Hematopoietic multipotent progenitor cell treated with erythropoietin and hydrocortisone succinate and interleukin-3 and kit ligand, for 15 days (in vitro differentiated cells): ENCODE measurements around the gene CDKN2B.

Source experiments
- DNase-seq: peaks from one replicate; pipeline ENCODE4 v3.0.0-alpha.2; 2015; ENCODE audit warnings: low spot score

Gene CDKN2B

DNA sequence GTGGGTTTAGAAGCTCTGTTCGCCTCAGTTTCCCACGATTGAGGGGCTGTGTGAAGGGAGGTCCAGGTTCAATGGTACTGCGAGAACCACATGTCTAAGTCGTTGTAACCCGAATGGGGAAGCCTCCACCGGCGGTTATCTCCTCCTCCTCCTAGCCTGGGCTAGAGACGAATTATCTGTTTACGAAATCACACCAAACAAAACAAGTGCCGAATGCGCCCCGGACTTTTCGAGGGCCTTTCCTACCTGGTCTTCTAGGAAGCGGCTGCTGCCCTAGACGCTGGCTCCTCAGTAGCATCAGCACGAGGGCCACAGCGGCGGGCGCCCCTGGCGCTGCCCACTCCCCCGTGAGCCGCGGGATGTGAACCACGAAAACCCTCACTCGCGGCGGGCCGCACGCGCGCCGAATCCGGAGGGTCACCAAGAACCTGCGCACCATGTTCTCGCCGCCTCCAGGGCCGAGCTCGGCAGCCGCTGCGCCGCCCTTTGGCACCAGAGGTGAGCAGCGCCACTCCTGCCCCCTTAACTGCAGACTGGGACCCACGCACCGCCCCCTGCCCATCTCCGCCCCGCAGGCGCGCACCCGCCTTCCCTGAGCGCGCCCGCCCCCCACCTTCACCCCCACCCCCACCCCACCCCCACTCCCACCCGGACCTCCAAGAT, 15.1 kb downstream of the CDKN2B start, which contains the start of gene CDKN2A:
TSS of gene CDKN2A (minus strand) at position 500 of the 663 bp plus-strand sequence.
- DNase-seq = peak; percentile 25

DNA sequence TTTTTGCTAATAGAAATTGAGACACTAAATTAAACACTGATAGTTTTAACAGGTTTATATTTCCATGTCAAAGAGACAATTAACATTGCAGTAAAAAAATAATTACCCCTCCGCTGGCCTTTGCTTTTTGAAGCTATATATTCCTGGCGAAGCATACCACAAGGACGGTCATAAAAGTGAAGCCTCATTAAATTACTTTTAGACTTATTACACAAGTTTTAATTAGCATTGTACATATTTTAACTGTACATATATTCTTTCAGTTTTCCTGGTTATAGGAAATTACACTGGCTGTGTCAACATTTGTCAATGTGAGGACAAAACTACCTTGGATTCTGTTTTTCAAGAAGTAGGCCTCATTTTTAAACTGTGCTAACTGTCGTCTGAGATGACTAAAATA, 16.1 kb downstream of the CDKN2B start:
- DNase-seq = no peak

GRCh38 chr9:21991072-21991959, 17.8 kb downstream of the CDKN2B start:
- DNase-seq = no peak

DNA sequence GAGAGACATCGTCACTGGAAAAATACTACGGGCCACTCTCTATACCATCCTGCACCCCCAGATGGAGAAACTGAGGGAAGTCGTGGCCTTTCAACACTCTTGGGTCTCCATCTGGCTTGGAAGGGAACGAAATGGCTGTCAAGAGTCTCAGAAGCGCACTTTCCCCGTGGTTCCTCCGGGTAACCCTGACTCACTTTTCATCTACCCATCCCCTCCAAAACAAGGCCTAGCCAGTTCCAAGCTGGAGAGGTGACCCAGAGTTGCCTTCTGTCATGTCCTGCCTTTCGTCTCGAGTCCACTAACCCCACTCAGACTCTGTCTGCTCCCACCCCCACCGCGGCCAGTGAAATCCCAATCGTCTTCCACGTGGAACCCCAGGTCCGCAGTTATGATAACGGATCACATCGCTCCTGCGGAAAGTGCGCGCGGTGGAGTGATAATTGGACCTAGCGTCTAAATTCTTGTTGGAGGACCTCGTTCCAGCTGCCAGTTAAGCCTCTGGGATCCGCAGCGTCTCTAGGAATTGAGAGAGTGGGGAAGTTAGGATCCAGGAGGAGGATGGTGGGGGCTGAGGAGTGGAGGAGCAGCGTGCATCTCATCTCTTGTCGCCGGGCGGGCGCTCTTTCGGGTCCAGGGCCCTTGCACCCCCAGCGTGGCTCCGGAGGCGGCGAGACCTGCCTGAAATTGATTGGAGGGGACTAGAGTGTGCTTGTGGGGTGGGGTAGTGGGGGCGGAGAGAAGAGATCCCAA, 19.5 kb downstream of the CDKN2B start:
- DNase-seq = no peak

DNA sequence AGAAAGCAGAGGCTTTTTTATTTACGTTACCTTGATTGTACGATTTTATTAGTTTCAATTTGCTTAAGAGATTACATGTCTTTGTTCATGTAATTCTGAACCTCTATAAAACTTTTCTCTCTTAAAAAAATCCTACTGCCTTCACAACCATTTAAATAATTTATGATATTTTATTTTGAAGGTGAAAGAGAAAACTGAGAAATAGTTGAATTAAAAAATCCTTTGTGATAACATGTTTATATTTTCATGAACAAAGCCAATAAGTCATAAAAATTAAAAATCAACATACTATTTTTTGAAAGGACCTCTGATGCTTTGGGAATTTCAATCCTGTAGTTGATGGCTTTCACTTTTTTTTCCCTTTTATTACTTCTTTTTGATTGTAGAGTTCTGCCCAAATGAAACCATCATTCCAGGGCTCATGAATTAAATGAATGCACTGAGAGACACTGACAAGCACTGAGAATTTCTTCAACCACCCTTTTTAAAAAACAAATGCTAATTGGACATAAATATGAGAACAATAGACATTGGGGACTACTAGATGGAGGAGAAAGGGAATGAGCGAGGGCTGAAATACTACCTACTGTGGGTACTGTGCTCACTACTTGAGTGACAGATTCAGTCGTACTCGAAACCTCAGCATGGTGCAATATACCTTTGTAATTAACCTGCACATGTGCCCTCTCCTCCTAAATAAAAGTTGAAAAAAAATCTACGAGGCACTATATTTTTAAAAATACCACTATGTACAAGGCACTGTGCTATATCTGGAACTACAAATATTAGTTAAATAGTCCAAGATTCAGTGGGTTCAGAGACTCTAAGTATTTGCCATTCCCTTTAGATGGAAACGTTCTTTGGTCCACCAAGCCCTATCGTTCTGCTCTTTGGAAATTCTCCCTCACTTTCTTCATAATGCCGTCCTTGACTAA, 20.8 kb downstream of the CDKN2B start:
- DNase-seq = no peak

DNA sequence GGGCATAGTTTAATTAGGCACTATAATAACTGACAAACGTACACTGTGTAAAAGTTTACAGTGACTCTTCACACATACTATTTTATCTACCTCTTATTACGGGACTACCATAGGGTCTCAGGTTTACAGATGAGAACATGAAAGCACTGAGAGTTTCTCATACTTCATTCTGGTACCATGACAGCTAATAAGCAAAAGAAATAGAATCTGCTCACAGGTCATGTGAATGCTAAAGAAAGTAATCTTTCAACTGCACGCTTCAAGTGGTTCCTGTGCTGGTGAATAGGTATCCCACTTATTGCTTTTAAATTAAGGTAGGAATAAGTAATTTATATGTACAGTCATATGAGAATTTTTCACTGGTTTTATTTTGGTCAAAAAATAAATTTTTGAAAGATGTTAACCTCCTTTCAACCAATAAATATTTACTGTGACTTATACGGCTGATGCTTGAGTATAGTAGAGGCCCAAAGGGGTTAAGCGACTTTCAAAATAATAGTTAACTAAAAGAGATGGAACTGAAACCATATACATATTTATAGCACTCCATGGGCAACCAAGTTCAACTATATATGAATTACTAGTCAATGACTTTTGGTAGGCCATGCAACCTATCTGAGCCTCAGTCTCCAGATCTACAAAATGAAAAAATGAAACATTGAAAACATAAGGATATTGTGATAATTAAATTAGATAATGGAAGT, 23.0 kb downstream of the CDKN2B start:
- DNase-seq = no peak

DNA sequence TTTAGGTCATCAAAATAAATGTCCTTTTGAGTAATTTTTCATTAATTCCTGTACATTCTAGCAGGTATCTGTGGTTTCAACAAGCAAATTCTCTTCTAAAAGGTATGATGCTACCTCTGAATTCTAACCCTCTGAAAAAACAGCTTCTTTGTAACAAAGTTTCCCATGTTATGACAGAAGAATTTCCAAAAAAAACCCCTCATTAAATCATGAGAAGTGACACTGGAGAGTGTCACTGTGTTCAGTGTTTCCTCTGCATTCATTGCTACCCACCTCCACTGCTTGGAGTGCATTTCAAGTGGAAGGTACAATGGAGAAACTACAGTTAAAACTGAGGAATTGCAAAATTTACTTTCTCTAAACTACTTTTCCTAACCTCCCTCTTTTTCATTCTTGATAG, 25.0 kb downstream of the CDKN2B start:
- no peak for DNase-seq

- DNase-seq = no peak
Measured at GRCh38 chr9:21983561-21983935, 25.6 kb downstream of the CDKN2B start.

DNA sequence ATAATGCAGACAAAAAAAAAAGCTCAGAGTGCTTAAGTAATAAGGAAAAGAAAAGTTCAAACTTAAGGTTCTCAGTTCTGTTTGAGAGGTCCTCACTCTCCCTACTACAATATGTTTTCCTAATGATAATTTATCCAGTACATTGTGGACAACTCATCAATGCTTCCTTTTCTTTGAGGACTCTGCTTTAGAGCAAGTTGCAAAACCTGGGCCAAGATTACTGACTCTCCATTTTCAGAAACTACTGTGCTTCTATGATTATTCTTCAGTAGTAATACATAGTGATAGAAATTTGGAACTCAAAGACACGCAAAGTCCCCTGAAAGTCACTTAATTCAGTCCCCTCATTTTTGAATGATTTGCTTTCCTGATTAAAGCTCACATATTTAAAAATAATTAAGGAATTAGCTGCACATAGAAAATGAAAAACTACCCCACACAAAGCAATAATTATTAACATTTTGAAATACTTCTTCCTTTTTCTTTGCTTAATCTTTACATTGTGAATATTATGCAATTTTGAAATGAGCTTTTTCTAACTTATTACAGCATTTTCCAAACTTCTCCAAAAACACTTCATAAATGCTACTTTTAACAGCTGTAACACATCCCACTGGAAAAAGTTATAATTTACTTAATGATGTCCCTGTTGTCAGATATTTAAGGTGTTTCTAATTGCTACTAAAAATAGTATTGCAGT, 26.1 kb downstream of the CDKN2B start:
- no peak for DNase-seq

DNA sequence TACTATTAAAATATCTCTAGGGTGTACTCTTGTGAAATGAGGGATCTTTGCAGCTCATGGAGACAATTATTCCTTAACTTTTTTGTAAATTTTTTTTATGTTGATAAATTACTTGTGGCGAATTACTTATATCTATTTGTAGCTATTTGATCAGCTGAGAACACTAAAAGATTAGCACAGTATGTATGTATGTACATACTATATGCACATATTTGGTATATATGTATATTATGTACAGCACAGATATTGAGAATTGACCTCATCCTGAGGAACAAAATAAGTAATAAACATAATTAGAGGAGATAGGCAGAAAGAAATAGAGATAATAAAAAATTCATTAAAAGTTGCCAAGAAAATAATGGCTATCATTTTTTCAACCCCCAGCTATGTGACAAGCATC, 26.7 kb downstream of the CDKN2B start:
- DNase-seq = no peak

GRCh38 chr9:21976334-21976875, 32.7 kb downstream of the CDKN2B start:
- DNase-seq = no peak

GRCh38 chr9:21974722-21975409, 34.2 kb downstream of the CDKN2B start:
- DNase-seq = no peak

- DNase-seq = no peak
Measured at GRCh38 chr9:21974343-21974721, 34.8 kb downstream of the CDKN2B start.

DNA sequence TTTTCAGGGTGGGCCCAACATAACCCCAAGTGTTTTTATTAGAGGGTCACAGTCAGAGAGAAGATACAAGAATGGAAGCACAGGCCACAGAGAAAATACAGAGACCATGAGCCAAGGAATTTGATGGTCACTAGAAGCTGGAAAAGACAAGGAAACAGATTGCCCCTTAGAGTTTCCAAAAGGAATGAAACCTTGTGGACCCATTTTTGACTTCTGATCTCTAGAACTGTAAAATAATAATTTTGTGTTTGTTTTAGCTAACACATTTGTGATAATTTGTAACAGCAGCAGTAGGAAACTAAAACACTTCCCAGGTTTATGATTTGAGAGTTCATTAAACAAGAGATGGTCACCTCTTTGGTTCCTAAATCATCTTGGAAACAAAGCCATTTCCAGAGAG, 36.7 kb downstream of the CDKN2B start:
- no peak for DNase-seq

DNA sequence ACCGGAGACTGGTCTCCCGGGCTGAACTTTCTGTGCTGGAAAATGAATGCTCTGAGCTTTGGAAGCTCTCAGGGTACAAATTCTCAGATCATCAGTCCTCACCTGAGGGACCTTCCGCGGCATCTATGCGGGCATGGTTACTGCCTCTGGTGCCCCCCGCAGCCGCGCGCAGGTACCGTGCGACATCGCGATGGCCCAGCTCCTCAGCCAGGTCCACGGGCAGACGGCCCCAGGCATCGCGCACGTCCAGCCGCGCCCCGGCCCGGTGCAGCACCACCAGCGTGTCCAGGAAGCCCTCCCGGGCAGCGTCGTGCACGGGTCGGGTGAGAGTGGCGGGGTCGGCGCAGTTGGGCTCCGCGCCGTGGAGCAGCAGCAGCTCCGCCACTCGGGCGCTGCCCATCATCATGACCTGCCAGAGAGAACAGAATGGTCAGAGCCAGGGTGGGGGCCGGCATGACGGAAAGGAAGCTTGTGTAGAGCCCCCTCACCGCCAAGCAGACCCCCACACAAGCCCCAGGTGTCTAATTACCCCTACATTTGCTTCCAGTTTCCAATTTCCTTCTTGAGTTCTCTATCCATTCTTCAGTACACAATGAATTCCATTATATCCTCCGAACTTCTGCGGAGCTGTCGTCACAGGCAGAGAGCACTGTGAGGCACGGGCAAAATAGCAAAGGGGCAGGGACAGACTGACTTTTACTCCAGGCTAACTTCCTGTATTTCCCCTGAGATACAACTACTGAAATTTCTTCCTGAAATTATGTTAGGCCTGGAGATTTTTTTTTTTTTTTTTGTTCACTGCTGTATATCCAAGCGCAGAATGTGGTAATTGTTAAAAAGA, 38.1 kb downstream of the CDKN2B start:
- DNase-seq = no peak

DNA sequence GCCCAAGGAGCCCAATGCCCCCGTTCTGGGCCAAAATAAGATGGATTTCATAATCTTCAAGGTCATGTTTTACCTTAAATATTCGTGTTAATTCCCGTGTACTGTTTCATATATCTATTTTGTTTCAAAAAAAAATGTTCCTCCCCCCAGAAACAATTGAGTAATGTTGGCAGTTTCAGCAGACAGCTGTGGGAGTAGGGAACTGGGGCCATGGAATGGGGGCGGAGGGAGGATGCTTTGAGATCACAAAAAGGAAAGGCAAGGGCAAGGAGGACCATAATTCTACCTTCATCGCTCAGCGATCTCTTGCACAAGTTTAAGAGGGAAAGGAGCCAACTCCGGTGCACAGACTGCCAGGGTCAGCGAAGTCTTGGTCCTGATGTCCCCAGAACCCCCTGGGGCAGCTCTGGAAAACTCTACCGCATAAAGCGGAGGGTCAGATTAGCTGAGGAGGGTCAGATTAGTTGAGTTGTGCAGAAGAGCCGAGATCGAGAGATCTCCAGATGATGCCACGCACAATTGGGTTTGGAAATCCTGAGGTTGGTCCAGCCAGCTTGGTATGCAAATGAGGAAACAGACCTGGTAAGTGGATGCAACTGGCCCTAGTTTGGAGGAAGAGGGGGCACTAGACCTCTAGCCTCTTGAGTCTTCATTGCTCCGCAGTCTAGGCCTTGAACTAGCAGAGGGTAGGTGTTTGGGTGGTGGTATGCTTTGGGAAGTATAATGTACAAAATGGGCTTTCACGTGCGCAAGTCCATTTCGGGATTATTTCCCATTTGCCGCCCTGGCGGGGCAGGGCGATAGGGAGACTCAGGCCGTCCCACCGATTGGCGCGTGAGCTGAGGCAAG, 38.9 kb downstream of the CDKN2B start:
- DNase-seq = no peak
